ENCODE results near the gene ALPG. TPM values are rescaled to one million over a fixed set of nuclear protein-coding genes. Genes with fewer than 3 reads are reported as not detected.
"Not testable (repeated sequence)": the region's sequence is repeated elsewhere in the genome, so short reads cannot be mapped to it uniquely, and the experiment has no call there.

ALPG gene
- total RNA-seq, 1 experiment from 2014 or later = not detected

DNA sequence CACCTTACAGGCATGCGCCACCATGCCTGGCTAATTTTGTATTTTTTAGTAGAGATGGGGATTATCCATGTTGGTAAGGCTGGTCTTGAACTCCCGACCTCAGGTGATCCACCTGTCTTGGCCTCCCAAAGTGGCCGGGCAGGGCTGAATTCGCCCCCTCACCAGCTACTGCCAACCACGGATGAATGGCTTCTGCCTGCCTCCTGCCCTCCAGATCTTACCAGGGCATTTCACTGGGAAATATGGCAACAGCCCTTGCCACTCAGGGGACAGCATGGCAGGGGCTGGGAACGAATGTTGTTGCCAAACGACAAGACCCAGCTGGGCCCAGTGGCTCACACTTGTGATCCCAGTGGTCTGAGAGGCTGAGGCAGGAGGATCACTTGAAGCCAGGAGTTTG is 29.9 kb upstream of the ALPG start:
- no peak for DNase-seq (ENCODE audit: low read depth)

DNA sequence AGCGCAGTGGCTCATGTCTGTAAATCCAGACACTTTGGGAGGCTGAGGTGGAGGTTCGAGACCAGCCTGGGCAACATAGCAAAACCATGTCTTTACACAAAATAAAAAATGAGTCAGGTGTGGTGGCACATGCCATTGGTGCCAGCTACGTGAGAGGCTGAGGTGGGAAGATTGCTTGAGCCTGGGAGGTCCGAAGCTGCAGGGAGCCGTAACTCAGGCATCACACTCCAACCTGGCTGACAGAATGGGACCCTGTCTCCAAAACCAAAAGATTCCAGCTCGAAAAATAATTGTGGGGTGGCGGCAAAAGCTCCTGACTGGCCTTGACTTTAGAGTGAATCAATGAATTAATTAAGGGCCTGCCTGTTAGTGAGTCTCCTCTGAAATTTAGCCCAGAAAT is 29.3 kb upstream of the ALPG start:
- DNase-seq (ENCODE audit: low read depth) = no peak

DNA sequence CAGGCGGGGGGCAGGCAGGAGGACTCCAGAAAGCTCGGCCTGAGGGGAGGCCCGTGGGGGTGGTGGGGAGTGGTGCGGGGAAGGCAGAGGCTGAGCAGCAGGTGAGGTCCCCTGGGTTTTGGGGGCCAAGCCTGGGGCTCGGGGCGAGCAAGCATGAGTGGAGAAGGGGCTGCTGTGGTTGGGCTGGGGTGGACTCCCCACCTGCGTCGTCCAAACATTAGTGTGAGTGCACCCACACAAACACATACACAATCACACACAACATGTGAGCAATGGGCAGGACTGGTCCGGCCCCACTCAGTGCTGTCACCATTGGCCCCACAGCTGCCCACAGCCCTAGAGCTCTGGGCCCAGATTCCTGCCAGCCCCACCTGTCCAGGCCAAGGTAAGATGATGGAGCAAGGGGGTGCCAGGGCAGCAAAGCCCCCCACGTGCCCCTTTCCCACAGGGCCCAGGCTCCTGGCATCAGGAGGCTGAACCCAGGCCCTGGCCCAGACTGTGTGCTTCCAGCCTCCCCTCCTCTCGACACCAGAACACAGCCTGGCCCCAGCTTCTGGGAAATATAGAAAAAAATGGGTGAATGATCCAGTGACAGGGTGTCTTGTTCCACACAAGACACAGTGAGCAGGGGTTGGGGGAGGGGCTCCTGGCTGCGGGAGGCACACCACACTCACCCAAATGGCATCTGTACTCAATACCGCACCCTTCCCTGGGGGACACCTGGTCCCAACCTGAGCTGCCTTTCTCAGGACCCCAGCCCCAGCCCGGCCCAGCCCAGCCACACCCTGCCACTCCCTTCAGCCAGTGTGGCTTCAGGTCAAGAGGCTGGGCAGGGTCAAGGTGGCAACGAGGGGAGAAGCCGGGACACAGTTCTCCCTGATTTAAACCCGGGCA is 28.6 kb upstream of the ALPG start:
- DNase-seq (ENCODE audit: low read depth) = peak; percentile 38

DNA sequence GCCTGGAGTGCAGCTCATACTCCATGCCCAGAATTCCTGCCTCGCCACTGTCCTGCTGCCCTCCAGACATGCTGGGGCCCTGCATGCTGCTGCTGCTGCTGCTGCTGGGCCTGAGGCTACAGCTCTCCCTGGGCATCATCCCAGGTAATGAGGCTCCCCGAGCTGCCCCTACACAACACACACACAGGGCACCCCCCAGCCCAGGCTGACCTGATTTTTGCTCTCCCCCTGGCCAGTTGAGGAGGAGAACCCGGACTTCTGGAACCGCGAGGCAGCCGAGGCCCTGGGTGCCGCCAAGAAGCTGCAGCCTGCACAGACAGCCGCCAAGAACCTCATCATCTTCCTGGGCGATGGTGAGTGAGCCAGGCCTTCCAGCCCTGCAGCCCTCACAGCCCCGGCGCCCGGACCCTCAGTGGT is 27.9 kb upstream of the ALPG start, which contains the start of gene ALPP:
TSS of gene ALPP (plus strand) at position 17 of the 417 bp plus-strand sequence. CDS start at position 69, 52 bp downstream.
- not testable (repeated sequence) for DNase-seq (ENCODE audit: low read depth)

DNA sequence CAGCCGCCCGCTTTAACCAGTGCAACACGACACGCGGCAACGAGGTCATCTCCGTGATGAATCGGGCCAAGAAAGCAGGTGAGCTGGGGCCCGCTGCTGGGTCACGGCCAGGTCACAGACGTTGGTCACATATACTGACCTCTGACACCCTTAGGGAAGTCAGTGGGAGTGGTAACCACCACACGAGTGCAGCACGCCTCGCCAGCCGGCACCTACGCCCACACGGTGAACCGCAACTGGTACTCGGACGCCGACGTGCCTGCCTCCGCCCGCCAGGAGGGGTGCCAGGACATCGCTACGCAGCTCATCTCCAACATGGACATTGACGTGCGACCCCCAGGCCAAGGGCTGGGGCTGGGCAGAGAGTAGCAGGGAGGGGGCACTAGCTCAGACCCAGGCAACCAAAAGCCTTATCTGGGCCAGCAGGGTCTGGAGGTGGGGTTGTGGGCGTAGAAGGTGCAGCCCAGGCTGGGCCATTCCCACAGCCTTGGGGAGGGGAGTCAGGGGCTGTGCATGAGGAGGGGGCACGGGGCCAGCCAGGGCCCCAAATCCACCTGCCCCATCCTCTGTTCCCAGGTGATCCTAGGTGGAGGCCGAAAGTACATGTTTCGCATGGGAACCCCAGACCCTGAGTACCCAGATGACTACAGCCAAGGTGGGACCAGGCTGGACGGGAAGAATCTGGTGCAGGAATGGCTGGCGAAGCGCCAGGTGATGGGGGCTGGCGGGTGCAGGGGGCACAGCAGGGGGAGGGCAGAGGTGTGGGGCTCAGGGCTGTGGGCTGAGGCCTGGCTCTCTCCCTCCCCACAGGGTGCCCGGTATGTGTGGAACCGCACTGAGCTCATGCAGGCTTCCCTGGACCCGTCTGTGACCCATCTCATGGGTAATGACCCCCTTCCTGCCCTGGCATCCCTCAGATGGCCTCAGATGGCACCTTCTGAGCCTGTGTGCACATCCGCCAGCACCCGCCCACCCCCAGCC is 26.7 kb upstream of the ALPG start:
- not testable (repeated sequence) for DNase-seq (ENCODE audit: low read depth)

DNA sequence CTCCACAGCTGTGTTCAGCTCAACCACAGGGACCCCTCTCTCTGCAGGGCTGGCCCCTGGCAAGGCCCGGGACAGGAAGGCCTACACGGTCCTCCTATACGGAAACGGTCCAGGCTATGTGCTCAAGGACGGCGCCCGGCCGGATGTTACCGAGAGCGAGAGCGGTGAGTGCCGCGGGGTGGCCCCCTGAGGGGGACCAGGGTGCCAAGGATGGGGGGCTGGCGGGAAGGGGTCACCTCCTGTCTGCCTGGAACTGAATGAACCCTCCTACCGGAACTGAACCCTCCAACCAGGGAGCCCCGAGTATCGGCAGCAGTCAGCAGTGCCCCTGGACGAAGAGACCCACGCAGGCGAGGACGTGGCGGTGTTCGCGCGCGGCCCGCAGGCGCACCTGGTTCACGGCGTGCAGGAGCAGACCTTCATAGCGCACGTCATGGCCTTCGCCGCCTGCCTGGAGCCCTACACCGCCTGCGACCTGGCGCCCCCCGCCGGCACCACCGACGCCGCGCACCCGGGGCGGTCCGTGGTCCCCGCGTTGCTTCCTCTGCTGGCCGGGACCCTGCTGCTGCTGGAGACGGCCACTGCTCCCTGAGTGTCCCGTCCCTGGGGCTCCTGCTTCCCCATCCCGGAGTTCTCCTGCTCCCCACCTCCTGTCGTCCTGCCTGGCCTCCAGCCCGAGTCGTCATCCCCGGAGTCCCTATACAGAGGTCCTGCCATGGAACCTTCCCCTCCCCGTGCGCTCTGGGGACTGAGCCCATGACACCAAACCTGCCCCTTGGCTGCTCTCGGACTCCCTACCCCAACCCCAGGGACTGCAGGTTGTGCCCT is 25.2 kb upstream of the ALPG start:
- DNase-seq (ENCODE audit: low read depth) = peak; percentile 24

DNA sequence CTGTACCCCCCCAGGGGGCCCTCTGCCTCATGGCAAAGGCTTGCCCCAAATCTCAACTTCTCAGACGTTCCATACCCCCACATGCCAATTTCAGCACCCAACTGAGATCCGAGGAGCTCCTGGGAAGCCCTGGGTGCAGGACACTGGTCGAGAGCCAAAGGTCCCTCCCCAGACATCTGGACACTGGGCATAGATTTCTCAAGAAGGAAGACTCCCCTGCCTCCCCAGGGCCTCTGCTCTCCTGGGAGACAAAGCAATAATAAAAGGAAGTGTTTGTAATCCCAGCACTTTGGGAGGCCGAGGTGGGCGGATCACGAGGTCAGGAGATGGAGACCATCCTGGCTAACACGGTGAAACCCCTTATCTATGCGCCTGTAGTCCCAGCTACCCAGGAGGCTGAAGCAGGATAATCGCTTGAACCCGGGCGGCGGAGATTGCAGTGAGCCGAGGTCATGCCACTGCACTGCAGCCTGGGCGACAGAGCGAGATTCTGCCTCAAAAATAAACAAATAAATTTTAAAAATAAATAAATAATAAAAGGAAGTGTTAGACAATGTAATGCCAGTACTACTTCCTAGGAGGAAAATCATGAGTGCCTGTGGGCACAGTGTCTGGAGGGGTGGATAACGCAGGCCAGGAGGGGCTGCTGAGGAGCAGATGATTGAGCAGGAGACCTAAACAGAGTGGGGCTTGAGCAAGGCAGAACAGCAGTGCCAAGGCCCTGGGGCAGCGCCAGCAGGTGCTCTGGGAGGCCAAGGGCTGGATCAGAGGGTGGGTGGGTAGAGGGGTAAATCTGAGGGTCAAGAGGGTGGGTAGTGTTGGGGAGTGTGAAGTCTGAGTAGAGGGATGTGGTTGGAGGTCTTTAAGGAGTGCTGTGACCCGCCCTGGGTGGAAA is 24.1 kb upstream of the ALPG start:
- no peak for DNase-seq (ENCODE audit: low read depth)

DNA sequence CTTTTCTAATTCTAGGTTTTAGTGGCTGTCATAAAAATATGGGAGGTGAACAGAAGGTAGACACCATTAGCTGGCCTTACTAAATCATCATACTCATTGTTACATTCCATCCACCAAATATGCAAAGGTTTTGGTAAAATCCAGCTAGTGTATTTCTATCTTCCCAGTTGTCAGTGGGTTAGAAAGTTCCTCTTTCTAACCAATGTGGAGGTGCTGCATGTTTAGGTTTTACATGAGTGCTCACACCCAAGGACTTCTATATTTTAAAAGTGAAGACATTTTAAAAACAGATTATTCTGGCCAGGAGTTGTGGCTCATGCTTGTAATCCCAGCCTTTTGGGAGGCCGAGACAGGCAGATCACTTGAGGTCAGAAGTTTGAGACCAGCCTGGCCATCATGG is 22.2 kb upstream of the ALPG start:
- no peak for DNase-seq (ENCODE audit: low read depth)

DNA sequence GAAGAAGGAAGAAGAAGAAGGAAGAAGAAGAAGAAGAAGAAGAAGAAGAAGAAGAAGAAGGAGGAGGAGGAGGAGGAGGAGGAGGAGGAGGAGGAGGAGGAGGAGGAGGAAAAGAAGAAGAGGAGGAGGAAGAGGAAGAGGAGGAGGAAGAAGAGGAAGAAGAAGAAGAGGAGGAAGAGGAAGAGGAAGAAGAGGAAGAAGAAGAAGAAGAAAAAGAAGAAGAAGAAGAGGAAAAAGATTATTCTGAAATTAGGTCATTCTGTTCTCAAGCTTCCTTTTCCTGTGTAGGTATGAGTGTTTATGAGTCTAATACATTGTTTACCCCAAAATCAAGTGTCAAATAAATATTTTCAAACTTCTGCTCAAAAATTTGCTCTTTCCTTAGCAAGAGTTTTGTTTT is 21.6 kb upstream of the ALPG start:
- not testable (repeated sequence) for DNase-seq (ENCODE audit: low read depth)

DNA sequence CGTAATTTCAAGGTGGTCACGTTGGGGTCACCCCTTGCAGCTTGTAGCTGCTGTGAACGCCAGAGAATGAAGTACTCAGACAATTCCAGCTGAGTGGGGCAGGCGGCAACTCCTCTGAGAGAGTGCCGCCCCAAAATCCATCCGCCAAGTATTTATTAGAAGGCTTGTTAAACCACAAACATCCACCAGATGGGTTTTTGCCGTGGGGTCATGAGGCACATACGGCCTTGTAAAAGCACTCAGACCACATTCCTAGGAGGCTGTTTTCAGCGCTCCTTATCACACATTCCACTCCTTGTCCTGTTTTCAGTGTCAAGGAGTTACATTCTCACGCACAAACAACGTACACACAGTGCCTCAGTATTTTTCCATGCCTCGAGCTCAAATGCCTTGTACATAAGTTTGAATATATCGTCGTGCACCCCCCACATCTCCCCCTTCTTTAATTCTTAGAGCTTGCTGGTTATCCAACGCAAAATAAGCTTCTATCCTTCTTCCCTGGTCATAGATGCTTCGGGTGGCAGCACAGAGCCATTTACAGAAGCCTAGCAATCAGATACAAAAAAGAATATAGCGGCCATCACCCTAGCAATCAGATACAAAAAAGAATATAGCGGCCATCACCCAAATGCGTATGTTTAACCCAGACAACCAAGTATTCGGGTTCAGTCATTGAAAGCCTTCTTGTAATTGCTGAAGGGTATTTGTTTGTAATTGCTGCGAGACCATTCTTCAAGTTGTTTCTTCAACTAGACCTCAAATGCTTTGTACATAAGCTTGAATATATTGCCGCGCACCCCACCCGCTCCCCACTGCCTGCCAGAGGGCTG is 20.8 kb upstream of the ALPG start:
- peak; percentile 84 for DNase-seq (ENCODE audit: low read depth)

DNA sequence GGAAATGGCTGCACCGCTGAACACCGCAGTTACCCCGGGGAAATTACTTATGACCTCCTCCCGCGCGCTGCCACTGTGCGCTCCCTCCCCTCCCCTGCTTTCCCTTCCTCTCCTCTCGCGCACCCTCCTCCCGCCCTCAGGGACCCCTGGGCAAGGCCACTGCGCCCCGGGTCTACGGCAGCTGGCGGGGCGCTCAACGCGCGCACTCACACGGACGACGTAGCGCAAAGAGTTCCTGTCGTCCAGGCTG is 20.2 kb upstream of the ALPG start:
- no peak for DNase-seq (ENCODE audit: low read depth)

DNA sequence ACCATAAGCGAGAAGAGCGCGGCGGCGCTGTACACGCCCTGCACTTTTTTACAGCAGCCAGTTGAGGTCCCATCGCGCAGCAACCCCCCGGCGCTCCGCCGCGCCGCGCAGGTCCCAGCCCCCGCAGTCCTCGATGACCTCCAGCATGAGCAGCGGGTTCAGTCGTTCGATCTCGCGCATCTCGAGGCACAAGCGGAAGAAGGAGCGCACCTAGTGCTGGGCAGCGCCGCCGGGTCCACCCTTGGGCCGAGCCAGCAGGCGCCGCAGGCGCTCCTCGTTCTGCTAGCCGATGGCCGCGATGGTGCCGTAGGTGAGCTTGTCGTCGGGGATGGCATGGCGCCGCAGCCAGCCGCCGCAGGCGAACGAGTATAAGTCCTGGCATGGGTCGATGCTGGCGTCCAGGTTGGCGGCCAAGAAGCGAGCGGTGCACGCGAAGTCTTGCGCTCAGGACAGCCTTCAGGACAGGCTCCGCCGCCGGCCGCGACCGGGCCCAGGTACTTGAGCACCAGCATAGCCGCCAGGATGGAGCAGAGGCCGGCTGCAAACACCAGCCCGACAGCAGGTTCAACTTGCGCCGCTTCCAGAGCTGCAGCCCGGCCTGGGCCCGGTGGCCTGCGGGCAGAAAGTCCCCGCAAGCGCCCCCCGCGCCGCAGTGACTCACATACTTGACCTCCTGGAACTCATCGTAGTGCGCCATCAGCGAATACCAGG is 19.7 kb upstream of the ALPG start:
- peak; percentile 57 for DNase-seq (ENCODE audit: low read depth)

DNA sequence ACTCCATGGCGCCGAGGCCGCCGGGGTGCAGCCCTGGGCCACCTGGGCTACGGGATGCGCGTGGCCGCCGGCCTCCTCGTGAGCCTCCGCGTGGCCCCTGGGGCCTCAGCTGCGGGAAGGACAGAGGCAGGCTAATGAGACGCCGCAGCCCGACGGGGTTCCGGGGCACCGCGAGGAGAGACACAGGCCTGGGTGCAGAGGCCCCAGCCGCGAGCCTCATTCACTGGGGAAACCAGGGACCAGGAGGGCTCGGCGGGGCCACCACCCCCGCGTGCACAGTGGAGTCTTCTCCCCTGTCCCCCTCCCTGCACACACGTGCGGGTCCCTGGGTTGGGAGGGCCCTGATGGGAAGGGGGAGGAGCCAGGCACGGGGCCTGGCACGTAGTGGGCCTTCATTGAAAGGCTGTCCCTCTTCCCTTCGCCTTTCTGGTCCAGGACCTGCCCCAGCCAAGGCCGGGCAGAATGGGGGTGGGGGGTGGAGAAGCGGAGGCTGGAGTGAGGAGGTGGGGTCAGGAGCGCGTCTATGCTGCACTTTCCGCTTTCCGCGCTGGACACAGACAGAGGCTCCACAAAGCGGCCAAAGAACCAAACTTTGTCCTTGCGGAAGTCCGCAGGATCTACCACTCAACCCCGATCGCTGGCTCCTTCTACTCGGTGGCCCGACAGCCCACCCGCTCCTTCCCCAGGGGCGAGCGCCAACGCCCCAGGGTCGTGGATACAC is 19.0 kb upstream of the ALPG start:
- no peak for DNase-seq (ENCODE audit: low read depth)

DNA sequence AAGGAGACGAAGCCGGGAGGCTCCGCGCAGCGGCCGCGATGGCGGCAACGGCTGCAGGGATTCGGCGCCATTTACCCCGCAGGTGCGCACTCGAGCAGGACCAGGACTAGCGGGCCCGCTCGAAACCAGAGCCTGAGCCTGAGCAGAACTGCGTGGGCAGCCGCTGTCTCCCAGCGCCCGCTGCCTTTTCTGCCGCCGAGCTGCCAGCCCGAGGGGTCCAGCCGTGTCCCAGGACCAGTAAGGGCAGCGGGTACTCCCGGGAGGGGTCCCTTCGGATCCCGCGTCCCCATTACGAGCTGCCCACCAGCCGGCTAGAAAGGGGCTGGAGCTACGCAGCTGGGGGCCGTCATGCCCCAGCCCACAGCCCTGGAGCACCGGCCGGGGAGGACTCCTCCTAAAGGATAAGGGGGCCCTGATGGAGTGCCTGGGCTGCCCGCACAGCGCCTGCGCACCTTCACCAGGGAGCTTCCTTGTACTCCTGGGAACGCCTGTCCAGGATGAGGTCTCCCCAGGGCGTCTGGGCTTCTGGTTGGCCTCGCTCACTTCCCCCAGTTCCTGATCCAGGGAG is 18.2 kb upstream of the ALPG start:
- no peak for DNase-seq (ENCODE audit: low read depth)

DNA sequence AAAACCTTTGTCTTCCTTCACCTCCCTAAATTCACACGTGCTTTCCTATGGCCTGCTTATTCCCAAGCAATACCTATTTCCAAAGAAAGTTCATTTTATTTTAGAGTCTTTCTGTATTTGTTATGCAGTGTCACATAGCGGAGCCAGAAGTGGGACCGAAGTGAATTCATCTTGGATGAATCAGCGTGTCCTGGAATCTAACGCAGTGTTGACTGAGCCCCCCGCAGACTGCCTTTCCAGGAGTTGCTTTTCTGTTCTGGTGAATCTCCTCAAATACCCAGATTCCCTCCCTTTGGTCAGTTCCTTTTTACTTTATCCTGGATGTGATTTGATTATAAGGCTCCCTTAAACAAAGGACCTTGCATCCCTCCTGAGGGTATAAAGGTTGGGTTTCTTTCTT is 17.3 kb upstream of the ALPG start:
- peak; percentile 90 for DNase-seq (ENCODE audit: low read depth)

DNA sequence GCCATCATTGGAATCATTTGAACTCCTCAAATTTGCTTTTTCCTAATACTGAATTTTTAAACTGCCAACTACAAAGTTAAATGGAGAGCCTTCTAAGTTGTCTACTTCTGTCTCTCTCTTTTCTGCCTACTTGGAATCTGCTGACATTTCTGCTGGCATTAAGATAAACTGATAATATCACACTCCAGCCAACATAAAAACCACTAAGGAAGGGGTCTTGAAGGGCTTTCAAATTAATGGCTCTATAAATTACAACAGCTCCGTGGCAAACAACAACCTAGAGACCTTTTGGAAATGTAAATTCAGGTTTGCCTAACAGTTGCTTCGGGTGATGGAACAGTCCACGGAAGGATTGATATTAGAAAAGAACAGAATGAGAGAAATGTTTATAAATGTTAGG is 16.0 kb upstream of the ALPG start:
- no peak for DNase-seq (ENCODE audit: low read depth)

DNA sequence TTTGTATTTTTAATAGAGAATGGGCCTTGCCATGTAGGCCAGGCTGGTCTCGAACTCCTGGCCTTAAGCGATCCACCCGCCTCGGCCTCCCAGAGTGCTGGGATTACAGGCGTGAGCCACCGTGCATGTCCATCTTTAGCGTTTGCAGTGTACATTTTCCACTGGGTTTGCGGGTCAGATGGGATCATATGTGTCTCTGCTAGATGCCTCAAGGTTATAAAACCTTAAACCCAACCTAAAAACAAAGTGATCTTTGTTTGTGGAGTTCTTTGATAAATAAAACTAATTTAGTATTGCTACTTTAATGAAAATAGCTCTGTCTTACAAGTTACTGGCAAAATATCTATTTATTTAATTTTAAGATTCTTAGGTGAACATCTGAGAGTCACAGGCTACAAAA is 13.1 kb upstream of the ALPG start:
- no peak for DNase-seq (ENCODE audit: low read depth)

DNA sequence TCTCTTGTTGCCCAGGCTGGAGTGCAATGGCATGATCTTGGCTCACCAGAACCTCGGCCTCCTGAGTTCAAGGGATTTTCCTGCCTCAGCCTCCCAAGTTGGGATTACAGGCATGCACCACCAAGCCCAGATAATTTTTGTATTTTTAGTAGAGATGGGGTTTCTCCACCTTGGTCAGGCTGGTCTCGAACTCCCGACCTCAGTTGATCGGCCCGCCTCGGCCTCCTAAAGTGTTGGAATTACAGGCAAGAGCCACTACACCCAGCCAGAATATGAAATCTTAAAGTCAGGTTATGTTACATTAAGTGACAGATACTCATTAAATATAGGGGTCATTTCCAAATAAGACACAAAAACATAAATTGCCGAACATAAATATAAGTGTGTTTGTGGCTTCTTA is 12.2 kb upstream of the ALPG start:
- DNase-seq (ENCODE audit: low read depth) = not testable (repeated sequence)

Measured in Daoy (cell line).